ENCODE results near the gene ALOX15B.

ALOX15B gene

DNA sequence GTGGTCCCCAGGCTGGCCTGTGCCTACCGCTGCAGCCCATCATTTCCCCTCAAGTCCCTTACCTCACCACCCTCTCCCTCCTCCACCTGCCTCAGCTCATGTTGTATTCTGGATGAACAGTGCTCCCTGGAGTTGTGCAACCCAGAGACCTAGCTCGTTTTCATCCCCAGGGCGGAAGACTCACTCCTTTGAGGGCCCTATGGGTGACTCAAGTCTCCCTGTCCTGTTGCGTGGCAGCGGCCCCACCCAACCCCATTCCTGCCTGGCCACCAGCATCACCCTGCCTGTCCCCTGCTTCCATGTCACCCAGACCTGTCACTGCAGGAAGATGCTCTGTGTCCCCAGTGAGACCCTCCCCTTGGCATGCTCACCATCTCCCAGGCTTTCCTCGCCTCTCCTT lies 45.4 kb downstream of the ALOX15B start:
- no peak for DNase-seq

DNA sequence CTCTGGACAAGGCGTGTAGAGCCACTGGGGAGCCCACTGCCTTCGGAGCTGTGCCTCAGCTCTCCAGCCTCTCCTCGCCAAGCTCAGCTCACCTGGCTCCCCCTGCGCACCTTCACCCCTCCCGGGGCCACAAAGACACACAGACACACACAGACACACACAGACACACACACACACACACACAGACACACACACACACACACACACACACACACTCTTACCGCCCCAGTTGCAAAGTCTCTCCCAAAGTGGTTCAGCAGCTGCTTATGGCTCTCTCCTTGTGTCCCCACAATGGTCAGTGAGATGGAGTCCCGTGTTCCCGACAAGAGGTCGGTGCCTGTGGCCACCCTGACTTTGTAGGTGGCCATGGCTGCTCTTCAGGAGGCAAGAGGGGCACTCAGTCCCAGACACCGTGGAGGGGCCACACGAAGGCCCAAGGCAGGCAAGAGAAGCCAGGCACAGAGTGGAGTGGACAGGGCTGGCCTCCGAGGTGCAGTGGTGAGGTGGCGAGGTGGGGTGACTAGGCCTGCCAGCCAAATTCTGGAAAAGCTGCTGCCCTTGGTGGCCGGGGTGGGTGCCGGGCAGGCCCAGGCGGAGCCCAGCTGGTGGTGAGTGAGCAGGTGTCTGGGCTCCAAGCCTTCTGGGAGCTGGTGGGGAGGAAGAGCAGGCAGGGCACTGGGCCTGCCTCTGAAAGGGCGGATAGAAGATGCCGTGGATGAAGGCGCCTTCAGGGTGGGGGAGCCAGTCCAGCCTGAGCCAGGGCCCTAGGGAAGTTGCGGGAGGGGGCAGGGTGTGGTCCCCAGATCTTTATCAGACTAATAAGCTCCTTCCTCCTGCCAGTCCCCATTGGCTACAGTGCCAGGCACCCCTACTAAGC lies 48.5 kb downstream of the ALOX15B start, which contains the start of gene ALOX12B:
Gene ALOX12B, minus strand, starts transcription at position 642 of the 877 bp plus-strand sequence. Its CDS starts 274 bp downstream, at position 368.
- no peak for DNase-seq

DNA sequence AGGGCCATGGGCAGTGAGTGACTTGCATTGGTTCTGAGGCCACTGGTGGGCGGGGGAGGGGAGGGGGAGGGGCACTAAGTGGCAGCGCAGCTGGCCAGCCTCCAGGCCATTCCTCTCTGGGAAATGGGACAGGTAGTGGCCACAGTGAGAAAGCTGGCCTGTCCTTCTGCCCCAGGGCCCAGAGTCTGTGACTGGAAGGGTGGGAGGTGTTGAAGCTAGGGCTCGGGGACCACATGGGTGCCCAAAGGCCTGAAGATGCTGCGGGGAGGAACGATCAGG lies 49.0 kb downstream of the ALOX15B start:
- no peak for DNase-seq

DNA sequence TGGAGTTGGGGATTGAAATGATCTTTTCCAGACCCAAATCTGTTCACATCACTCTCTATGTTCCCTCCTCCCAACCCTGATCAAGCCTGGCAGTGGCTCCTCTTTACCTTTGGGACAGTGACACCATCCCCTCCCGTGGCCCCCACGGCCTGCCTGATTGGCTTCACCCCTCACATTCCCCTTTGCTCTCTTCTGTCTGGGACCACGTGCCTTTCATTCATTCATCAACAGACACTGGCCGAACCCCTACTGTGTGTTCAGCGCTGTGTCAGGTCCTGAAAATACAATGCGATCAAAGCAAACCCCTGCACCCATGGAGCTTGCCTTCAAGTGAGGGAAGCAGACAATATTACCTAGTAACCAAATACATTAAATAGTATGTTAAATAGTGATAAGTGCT lies 50.9 kb downstream of the ALOX15B start:
- DNase-seq: no peak

DNA sequence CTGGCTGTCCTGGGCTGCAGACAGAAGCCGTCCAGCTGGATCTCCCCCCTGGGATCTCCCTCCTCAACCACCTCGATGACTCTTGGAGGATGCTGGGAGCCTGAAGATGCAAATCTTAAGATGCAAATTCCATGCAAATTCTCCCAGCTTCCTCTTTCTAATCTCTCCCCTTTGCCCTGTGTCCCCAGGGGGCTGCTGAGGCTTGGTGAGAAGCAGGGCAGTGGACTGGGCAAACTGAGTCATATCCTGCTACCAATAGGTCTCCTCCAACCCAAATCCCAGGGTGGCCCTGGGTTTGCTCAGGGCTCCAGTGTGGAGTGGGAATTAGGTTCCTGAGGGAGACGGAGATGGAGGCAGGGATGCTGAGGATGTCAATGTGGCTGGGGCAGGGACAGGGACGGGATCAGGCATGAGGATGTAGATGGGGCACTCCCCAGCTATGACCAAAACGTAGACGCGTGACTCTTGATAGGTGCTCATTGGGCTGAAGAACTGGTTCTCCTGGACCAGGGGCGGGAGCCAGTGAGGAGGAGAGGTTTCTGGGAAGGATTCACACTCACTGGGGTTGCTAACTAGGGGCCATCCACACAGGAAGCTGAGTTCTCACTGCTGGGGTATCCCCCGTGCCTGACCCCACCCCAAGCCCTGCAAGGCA lies 52.3 kb downstream of the ALOX15B start:
- DNase-seq: no peak

DNA sequence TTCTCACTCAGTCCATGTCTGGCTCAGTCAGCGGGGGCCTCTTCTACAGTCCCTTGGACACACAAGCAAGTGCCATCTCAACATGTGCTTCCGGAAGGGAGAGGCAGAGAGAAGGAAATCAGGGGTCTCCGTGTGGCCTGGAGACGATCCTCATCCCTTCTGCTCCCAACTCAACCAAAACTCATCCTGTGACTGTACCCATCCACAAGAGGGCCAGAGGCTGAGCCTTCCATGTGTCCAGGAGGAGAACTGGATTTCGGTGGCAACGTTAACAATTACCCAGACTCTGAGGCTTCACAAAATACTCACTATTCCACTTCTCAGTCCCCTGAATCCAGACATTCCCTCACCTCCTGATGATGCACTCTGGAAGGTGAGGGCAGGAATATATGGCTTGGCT lies 56.5 kb downstream of the ALOX15B start:
- DNase-seq: no peak

DNA sequence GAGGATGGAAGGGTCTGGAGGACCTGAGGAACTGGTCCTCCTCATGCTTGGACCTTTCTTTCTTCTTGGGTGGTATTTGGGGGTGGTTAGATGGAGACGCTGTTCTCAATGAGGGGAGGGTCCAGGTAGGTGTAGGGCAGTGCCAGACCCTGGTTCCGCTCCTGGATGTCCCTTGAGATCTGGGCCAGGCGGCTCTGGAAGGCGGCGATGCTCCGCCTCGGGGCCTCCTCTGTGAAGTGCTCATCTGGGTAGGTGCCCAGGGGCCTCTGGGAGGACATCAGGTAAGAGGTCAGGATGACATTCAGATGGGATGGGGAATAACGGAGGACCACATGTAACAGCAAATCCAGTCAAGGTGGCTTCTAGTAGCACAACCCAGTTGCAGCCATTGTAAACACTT lies 57.7 kb downstream of the ALOX15B start:
- DNase-seq: no peak

Data from activated CD4-positive, alpha-beta T cell treated with anti-CD3 and anti-CD28 coated beads, Interleukin-10, Interleukin-2, amounts not matched to agents 100 ng/mL and 50 ng/mL, durations not matched to agents 16 hours and 8 hours (primary cell).